ENCODE results near the gene F11R. TPM values are rescaled to one million over a fixed set of nuclear protein-coding genes. Genes with fewer than 3 reads are reported as not detected.

F11R gene
- total and polyA plus RNA-seq, 2 of the 4 experiments (the other 2 are of a cell fraction) = 0.79 to 2.2 TPM

- TF ChIP-seq, protein P1, sequence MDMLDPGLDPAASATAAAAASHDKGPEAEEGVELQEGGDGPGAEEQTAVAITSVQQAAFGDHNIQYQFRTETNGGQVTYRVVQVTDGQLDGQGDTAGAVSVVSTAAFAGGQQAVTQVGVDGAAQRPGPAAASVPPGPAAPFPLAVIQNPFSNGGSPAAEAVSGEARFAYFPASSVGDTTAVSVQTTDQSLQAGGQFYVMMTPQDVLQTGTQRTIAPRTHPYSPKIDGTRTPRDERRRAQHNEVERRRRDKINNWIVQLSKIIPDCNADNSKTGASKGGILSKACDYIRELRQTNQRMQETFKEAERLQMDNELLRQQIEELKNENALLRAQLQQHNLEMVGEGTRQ (IDR thresholded peaks at IDR 0.05; ENCODE audit: low read depth, low read length) = no peak
- no peak for TF ChIP-seq CEBPB (IDR thresholded peaks at IDR 0.05; ENCODE audit: low read depth, low read length)
- TF ChIP-seq CHD1 (IDR thresholded peaks at IDR 0.05; ENCODE audit: low read depth, low read length) = no peak
- TF ChIP-seq NFE2L2 (IDR thresholded peaks at IDR 0.05; ENCODE audit: low read depth, low read length) = no peak
Measured at GRCh38 chr1:160953030-160953429, 67.9 kb downstream of the F11R start (continued).

GRCh38 chr1:160952129-160952510 lies 68.8 kb downstream of the F11R start:
- Histone ChIP-seq H4K20me1 (ENCODE audit: insufficient read depth, low read length) (no peaks in the 10 kb centered on the region), H2BK15ac (ENCODE audit: low read depth, low read length) (no peak overlapping the region), H3K4me1 (ENCODE audit: control insufficient read depth, insufficient read depth, low read length) (no peaks in the 10 kb centered on the region), H2BK5ac (ENCODE audit: low read depth, low read length, poor library complexity, severe bottlenecking) (no peak overlapping the region), H3K23ac (ENCODE audit: low read depth, low read length) (no peak overlapping the region), H3K4me2 (ENCODE audit: low read depth, low read length) (no peak overlapping the region), H3K4me3 (ENCODE audit: insufficient read depth, low read depth, low read length) (no peak overlapping the region), H3K14ac (replicated peaks; ENCODE audit: low read depth, low read length) (no peak overlapping the region), H3K56ac (ENCODE audit: extremely low read depth, insufficient read depth, low read length) (no peak overlapping the region), H3K79me1 (ENCODE audit: low read depth in 1 of 2, low read length in 2 of 2) (no peaks in the 10 kb centered on the region), H2AK9ac (replicated peaks; ENCODE audit: low read depth, low read length, poor library complexity) (no peak overlapping the region), H2BK120ac (ENCODE audit: low read depth, low read length) (no peak overlapping the region), H3K36me3 (ENCODE audit: control insufficient read depth, insufficient read depth, low read length) (no peaks in the 10 kb centered on the region), H3K18ac (ENCODE audit: low read depth, low read length) (no peak overlapping the region), H3K27me3 (ENCODE audit: control insufficient read depth, insufficient read depth, low read length) (peaks cover 6% of the 10 kb centered on the region; the same call in 1 of the 2 replicates), H2AK5ac (ENCODE audit: low read depth, low read length) (no peak overlapping the region), H4K91ac (ENCODE audit: insufficient read depth, low read depth, low read length) (no peak overlapping the region), H3K9ac (ENCODE audit: low read depth, low read length) (no peak overlapping the region), H4K8ac (ENCODE audit: low read depth in 2 of 2, low read length in 2 of 2) (no peak overlapping the region), H2BK20ac (ENCODE audit: low read depth, low read length) (no peak overlapping the region), H4K5ac (ENCODE audit: low read depth, low read length) (no peak overlapping the region), H3K27ac (ENCODE audit: insufficient read depth, low read length) (no peak overlapping the region), H3K4ac (ENCODE audit: low read depth, low read length) (no peak overlapping the region), H3K9me1 (ENCODE audit: insufficient read depth, low read length) (no peaks in the 10 kb centered on the region), H3K9me3 (ENCODE audit: control insufficient read depth, insufficient read depth, low read length) (no peaks in the 10 kb centered on the region), H2AFZ (replicated peaks; ENCODE audit: low read length, poor library complexity) (no peak overlapping the region)
- DNase-seq (no peak), ATAC-seq (ENCODE audit: low read depth) (no peak)
- CTCF ChIA-PET = interaction anchor here (0.6 to 1.5 kb wide), 2 partner anchors 117 to 240 kb away, joined by 3 to 4 read pairs; no protein-coding TSS in a partner anchor
- BruUV-seq (replicated peaks) = no TSS peak
- in situ Hi-C loops (cut with MboI; ENCODE audit: low sequenced_read_pairs) (no loop called here), intact Hi-C loops (cut with micrococcal nuclease) (no loop called here), dilution Hi-C loops (cut with HindIII; ENCODE audit: low sequenced_read_pairs, unreplicated experiment) (no loop called here)
- POLR2A ChIA-PET (ENCODE audit: unreplicated experiment) = no interaction called here
- TF ChIP-seq MAFK (IDR thresholded peaks at IDR 0.05; ENCODE audit: low read depth, low read length) (no peak), RAD21 (IDR thresholded peaks at IDR 0.05; ENCODE audit: low read length) (no peak), ELK1 (IDR thresholded peaks at IDR 0.05; ENCODE audit: borderline replicate concordance, low read depth, low read length) (no peak)
- TF ChIP-seq, protein P2, sequence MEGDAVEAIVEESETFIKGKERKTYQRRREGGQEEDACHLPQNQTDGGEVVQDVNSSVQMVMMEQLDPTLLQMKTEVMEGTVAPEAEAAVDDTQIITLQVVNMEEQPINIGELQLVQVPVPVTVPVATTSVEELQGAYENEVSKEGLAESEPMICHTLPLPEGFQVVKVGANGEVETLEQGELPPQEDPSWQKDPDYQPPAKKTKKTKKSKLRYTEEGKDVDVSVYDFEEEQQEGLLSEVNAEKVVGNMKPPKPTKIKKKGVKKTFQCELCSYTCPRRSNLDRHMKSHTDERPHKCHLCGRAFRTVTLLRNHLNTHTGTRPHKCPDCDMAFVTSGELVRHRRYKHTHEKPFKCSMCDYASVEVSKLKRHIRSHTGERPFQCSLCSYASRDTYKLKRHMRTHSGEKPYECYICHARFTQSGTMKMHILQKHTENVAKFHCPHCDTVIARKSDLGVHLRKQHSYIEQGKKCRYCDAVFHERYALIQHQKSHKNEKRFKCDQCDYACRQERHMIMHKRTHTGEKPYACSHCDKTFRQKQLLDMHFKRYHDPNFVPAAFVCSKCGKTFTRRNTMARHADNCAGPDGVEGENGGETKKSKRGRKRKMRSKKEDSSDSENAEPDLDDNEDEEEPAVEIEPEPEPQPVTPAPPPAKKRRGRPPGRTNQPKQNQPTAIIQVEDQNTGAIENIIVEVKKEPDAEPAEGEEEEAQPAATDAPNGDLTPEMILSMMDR (conservative IDR thresholded peaks at IDR 0.05; ENCODE audit: low read depth, low read length) = no peak
- TF ChIP-seq, protein P1 (IDR thresholded peaks at IDR 0.05; ENCODE audit: low read depth, low read length) = no peak
- WGBS, 2 experiments (ENCODE audit: extremely low coverage in 2 of 2, insufficient read length in 1 of 2) = no CpG with 5 or more reads among the region's 2 CpGs

Measured in IMR-90 (cell line).